LNCaP clone FGC (cell line): Measurements from ENCODE around the gene GTF2F2.
A peak's percentile ranks its signal among the peaks of the same experiment; 100 is the strongest.
"Not testable (repeated sequence)": the region's sequence is repeated elsewhere in the genome, so short reads cannot be mapped to it uniquely, and the experiment has no call there.

Experiments
- DNase-seq: peaks from one replicate; pipeline ENCODE4 v3.0.0-alpha.2; 2011; ENCODE audit warnings: low read depth
- H3K4me3 ChIP-seq: 2 replicates; pipeline ENCODE4 v1.5.1; 2011; ENCODE audit warnings: mild to moderate bottlenecking, low read depth, low read length, control low read depth
- TF ChIP-seq, protein P1 (sequence below): IDR thresholded peaks from 2 replicates; pipeline ENCODE4 v1.5.1; 2012; ENCODE audit warnings: mild to moderate bottlenecking; ENCODE audit not compliant: control insufficient read depth, insufficient read depth; ENCODE audit errors: extremely low read depth

The GTF2F2 gene

GRCh38 chr13:45242070-45242469, 121.8 kb downstream of the GTF2F2 start:
- TF ChIP-seq, protein P1, sequence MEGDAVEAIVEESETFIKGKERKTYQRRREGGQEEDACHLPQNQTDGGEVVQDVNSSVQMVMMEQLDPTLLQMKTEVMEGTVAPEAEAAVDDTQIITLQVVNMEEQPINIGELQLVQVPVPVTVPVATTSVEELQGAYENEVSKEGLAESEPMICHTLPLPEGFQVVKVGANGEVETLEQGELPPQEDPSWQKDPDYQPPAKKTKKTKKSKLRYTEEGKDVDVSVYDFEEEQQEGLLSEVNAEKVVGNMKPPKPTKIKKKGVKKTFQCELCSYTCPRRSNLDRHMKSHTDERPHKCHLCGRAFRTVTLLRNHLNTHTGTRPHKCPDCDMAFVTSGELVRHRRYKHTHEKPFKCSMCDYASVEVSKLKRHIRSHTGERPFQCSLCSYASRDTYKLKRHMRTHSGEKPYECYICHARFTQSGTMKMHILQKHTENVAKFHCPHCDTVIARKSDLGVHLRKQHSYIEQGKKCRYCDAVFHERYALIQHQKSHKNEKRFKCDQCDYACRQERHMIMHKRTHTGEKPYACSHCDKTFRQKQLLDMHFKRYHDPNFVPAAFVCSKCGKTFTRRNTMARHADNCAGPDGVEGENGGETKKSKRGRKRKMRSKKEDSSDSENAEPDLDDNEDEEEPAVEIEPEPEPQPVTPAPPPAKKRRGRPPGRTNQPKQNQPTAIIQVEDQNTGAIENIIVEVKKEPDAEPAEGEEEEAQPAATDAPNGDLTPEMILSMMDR = no peak
- DNase-seq = peak; percentile 65

GRCh38 chr13:45242524-45242923, 122.2 kb downstream of the GTF2F2 start:
- TF ChIP-seq, protein P1 = no peak
- DNase-seq = no peak
- H3K4me3 ChIP-seq = no peak overlapping the region

More at GRCh38 chr13:45242070-45242469, 121.8 kb downstream of the GTF2F2 start:
- no peak overlapping the region for H3K4me3 ChIP-seq

GRCh38 chr13:45243077-45243476, 122.8 kb downstream of the GTF2F2 start:
- TF ChIP-seq, protein P1 = no peak
- no peak overlapping the region for H3K4me3 ChIP-seq
- DNase-seq = no peak

- DNase-seq, H3K4me3 ChIP-seq: not testable (repeated sequence)
These were observed 124.4 kb downstream of the GTF2F2 start for GRCh38 chr13:45244736-45245135.

DNA sequence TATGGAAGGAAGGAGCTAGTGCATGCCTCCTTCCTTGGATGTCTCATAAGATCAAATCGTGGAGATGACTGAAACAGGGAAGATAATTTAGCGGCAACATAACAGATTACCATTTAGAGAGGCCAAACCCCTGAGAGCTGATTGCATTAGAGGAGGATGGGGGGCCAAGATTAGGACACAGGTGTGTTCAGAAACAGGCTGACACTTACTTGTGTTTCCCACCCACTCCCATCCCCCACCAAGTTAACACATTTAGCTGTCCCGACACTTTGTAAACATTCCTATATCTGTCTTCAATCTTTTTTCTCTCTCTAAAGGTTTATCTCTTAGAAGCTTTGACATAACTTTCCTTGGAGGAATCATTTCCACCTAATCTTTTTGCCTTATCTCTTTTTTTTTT, 129.4 kb downstream of the GTF2F2 start:
- no peak for DNase-seq
- no peak overlapping the region for H3K4me3 ChIP-seq
- TF ChIP-seq, protein P1 = no peak

- TF ChIP-seq, protein P1 = no peak
- DNase-seq = no peak
These were observed 134.1 kb downstream of the GTF2F2 start for GRCh38 chr13:45254396-45254795.

DNA sequence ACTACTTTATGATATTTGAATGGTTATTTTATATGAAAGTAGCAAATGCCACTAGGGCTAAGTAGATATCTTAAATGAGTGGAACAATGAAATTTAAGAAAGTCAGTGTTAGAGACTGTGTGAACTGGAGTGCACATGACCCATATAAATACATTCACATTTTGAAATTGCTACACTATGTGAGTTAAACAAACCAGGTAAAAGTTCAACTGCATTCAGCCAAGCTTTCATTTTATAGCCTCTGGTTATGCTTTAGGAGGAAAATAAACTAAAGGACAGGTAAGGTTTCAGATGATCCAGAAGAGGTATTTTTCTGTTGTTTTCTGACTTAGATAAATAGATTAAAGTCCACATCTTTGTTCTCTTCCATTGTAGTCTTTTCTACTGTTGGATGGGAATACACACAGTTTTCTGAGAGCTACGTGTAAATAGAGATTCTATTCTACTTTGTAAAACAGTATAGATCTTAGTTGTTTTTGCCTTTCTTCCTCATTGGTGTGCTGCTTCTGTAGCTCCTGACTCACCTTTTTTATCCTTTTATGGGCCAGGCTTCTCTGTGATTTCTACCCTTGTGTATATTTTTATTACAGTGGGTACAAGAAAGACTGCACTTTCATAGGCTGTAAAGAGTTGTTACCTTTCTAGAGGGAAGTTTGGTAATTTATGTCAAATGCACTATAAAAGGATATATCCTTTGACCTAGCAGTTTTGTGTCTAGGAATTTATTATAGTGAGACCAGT, 135.1 kb downstream of the GTF2F2 start:
- no peak for DNase-seq
- no peak overlapping the region for H3K4me3 ChIP-seq
- TF ChIP-seq, protein P1 = no peak

More at GRCh38 chr13:45254396-45254795, 134.1 kb downstream of the GTF2F2 start:
- H3K4me3 ChIP-seq = no peak overlapping the region
